MM.1S (cell line): ENCODE results near the gene LEMD3.

Experiments
- DNase-seq: peaks from one replicate; pipeline ENCODE4 v3.0.0-alpha.2; 2015
- H2AFZ ChIP-seq: fragments of 300-600 bp; sonication (generic); 2 replicates; pipeline ENCODE4 v1.6.0; 2016; ENCODE audit warnings: antibody characterized with exemption, low read length
- H3F3A ChIP-seq: fragments of 300-600 bp; sonication (generic); 2 replicates; pipeline ENCODE4 v1.6.1; 2016; ENCODE audit warnings: mild to moderate bottlenecking, antibody characterized with exemption, low read length, moderate library complexity, mixed read lengths; ENCODE audit not compliant: insufficient read depth
- H3K27ac ChIP-seq: fragments of 300-600 bp; sonication (generic); 2 replicates; pipeline ENCODE4 v1.5.1; 2016; ENCODE audit warnings: mild to moderate bottlenecking, low read length
- H3K27me3 ChIP-seq: fragments of 300-600 bp; sonication (generic); replicated peaks from 2 replicates; pipeline ENCODE4 v1.6.0; 2016; ENCODE audit warnings: low read length; ENCODE audit not compliant: insufficient read depth
- H3K36me3 ChIP-seq: fragments of 300-600 bp; sonication (generic); replicated peaks from 2 replicates; pipeline ENCODE4 v1.6.1; 2016; ENCODE audit warnings: mild to moderate bottlenecking, low read length, mixed read lengths; ENCODE audit not compliant: insufficient read depth
- H3K4me1 ChIP-seq: fragments of 300-600 bp; sonication (generic); 2 replicates; pipeline ENCODE4 v1.6.1; 2016; ENCODE audit warnings: low read length, mixed read lengths
- H3K4me2 ChIP-seq: fragments of 300-600 bp; sonication (generic); 2 replicates; pipeline ENCODE4 v1.6.0; 2016; ENCODE audit warnings: low read depth, low read length
- H3K4me3 ChIP-seq: fragments of 300-600 bp; sonication (generic); 2 replicates; pipeline ENCODE4 v1.5.1; 2016; ENCODE audit warnings: low read length, mixed read lengths
- H3K79me2 ChIP-seq: fragments of 300-600 bp; sonication (generic); 2 replicates; pipeline ENCODE4 v1.6.1; 2016; ENCODE audit warnings: mixed run types, low read length, mixed read lengths
- H3K9ac ChIP-seq: fragments of 300-600 bp; sonication (generic); 2 replicates; pipeline ENCODE4 v1.6.1; 2016; ENCODE audit warnings: low read length, mixed read lengths
- H3K9me2 ChIP-seq: fragments of 300-600 bp; sonication (generic); replicated peaks from 2 replicates; pipeline ENCODE4 v1.6.1; 2016; ENCODE audit warnings: mild to moderate bottlenecking, low read length, mixed read lengths; ENCODE audit not compliant: insufficient read depth
- H3K9me3 ChIP-seq: fragments of 300-600 bp; sonication (generic); replicated peaks from 2 replicates; pipeline ENCODE4 v1.6.1; 2016; ENCODE audit warnings: mild to moderate bottlenecking, low read length, mixed read lengths; ENCODE audit not compliant: insufficient read depth
- H4K20me1 ChIP-seq: fragments of 300-600 bp; sonication (generic); 2 replicates; pipeline ENCODE4 v1.6.1; 2016; ENCODE audit warnings: mild to moderate bottlenecking, low read length, moderate library complexity, mixed read lengths; ENCODE audit not compliant: insufficient read depth
- CTCF ChIP-seq: fragments of 300-600 bp; sonication (generic); IDR thresholded peaks from 2 replicates; pipeline ENCODE4 v1.5.1; 2016; ENCODE audit warnings: antibody characterized with exemption, low read length, mixed read lengths
- EZH2 ChIP-seq: fragments of 300-600 bp; sonication (generic); optimal IDR thresholded peaks from 2 replicates; pipeline ENCODE3; 2017; ENCODE audit warnings: low read depth, mild to moderate bottlenecking, antibody characterized with exemption, low read length, mixed read lengths
- EZH2phosphoT487 ChIP-seq: fragments of 300-600 bp; sonication (generic); IDR thresholded peaks from 2 replicates; pipeline ENCODE4 v1.6.1; 2018; ENCODE audit warnings: antibody characterized with exemption, low read length

Gene LEMD3

GRCh38 chr12:65263777-65264176 is 94.4 kb downstream of the LEMD3 start:
- Histone ChIP-seq H3K79me2 (no peaks in the 10 kb centered on the region), H4K20me1 (no peaks in the 10 kb centered on the region), H3K4me1 (no peaks in the 10 kb centered on the region), H3K4me3 (no peak overlapping the region), H3K36me3 (no peaks in the 10 kb centered on the region), H3K27me3 (no peaks in the 10 kb centered on the region), H3F3A (no peaks in the 10 kb centered on the region), H2AFZ (no peak overlapping the region), H3K9me3 (no peaks in the 10 kb centered on the region), H3K27ac (no peak overlapping the region), H3K4me2 (no peak overlapping the region), H3K9ac (no peak overlapping the region), H3K9me2 (no peaks in the 10 kb centered on the region)
- DNase-seq = no peak
- no peak for TF ChIP-seq EZH2
- TF ChIP-seq CTCF = no peak
- no peak for TF ChIP-seq EZH2phosphoT487

- Histone ChIP-seq H3K9me2 (no peaks in the 10 kb centered on the region), H3K9me3 (no peaks in the 10 kb centered on the region), H3K9ac (no peak overlapping the region), H4K20me1 (no peaks in the 10 kb centered on the region), H3K27me3 (no peaks in the 10 kb centered on the region), H3K4me1 (no peaks in the 10 kb centered on the region), H3K4me2 (no peak overlapping the region), H3K79me2 (no peaks in the 10 kb centered on the region), H3K27ac (no peak overlapping the region), H2AFZ (no peak overlapping the region), H3K4me3 (no peak overlapping the region), H3F3A (no peaks in the 10 kb centered on the region), H3K36me3 (no peaks in the 10 kb centered on the region)
- DNase-seq = no peak
- TF ChIP-seq EZH2 (no peak), CTCF (no peak), EZH2phosphoT487 (no peak)
These were observed 97.0 kb downstream of the LEMD3 start for GRCh38 chr12:65266408-65266807.

GRCh38 chr12:65269603-65270002 is 100.2 kb downstream of the LEMD3 start:
- Histone ChIP-seq H3K4me2 (no peak overlapping the region), H3K4me3 (no peak overlapping the region), H2AFZ (no peak overlapping the region), H4K20me1 (no peaks in the 10 kb centered on the region), H3K9me3 (no peaks in the 10 kb centered on the region), H3K27me3 (no peaks in the 10 kb centered on the region), H3F3A (no peaks in the 10 kb centered on the region), H3K36me3 (no peaks in the 10 kb centered on the region), H3K9me2 (no peaks in the 10 kb centered on the region), H3K9ac (no peak overlapping the region), H3K4me1 (no peaks in the 10 kb centered on the region), H3K27ac (no peak overlapping the region), H3K79me2 (no peaks in the 10 kb centered on the region)
- TF ChIP-seq EZH2phosphoT487 (no peak), EZH2 (no peak), CTCF (no peak)
- DNase-seq = no peak
